DMS53 treated with DMSO at 0.1 percent for 48 hours (cell line): Measurements from ENCODE around the gene TMC1.
"Not testable (repeated sequence)": the region's sequence is repeated elsewhere in the genome, so short reads cannot be mapped to it uniquely, and the experiment has no call there.

Experiments
- DNase-seq: peaks from one replicate; lab custom pipeline; 2025; ENCODE audit not compliant: unreplicated experiment; lab: John Stamatoyannopoulos, UW

The TMC1 gene

GRCh38 chr9:72751541-72751940 lies 230.1 kb downstream of the TMC1 start:
- DNase-seq: no peak

DNA sequence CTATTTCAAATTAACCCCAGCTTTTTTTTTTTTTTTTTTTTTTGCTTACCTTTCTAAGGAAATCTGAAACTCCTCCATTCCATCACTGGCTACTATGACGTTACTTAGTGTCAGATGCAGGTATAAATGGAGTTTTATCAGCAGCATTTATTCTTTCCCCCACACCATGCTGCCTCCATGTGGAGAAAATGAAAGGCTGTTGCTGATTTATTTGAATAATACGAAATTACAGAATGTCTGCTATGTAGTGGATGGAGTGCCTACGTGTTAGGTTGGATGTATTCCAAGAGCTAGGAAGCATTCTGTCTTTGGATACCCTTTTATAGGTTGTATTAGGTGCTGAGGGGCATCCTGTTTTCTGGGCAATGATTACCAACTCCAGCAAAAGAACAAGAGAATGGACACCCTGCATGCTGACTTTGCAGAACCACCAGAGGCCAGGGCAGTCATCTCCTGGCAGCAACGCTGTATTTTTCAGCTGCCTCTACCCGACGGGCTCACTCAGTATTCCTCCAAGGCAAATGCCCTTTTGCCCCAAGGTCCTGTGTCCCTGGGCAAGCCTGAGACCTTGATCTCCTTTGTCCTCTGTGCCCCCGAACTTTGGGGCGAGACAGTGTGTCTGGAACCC lies 232.0 kb downstream of the TMC1 start:
- no peak for DNase-seq

GRCh38 chr9:72755836-72756235 lies 234.4 kb downstream of the TMC1 start:
- no peak for DNase-seq

DNA sequence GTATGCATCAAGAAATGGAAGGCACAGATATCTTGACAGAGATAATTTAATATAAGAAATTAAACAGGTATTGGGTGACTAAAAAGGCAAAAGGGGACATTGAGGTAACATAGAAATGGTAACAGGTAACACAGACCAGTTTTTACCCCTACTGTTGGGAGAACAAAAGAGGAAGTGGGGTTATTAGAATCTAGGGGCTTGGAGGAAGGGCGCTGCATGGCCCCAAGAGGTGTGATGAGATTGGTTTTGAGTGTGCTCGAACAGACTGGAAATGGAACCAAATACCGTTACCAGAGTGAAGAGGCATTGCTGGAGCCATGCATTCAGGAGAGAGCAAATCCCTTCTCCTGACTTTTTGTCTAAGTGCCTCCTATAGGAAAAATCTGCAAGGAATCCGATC lies 237.5 kb downstream of the TMC1 start:
- no peak for DNase-seq

DNA sequence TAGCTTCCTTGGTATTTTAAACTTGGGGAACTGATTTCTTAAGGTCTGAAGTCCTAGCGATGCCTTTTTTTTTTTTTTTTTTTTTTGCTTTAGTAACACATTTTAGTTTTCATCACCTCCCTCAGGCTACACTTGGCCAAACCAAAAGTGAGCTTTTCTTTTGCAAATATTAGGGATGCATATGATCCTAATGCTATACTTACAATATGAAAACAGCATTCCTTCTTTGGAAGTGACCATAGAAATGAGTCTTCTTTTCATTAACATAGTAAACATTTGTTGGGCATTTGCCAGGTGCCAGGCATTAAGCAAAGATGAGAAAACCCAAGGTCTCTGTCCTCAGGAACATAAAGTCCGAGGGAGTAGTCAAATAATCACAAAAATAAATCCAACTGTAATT lies 241.6 kb downstream of the TMC1 start:
- DNase-seq: no peak

DNA sequence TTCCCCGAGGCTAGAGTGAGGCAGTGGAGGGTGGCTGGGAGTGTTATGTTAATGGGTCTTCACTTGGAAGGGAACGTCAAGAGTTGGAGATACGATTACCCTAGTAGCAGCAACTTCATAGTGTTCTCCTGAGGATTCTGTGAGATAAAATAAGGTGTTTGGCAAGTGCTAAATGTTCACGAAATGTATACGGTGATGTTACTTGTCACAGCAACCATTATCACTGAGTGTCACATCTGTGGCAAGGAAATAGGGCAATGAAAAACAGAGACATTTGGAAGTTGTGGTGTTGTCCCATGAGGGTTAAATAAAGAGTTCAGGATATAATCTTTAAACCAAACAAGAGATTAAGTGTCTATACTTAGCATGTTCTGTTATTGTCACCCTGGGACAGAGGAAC lies 248.1 kb downstream of the TMC1 start:
- no peak for DNase-seq

GRCh38 chr9:72772661-72773060 lies 251.3 kb downstream of the TMC1 start:
- DNase-seq: no peak

- no peak for DNase-seq
These were observed 252.2 kb downstream of the TMC1 start for GRCh38 chr9:72773570-72773969.

DNA sequence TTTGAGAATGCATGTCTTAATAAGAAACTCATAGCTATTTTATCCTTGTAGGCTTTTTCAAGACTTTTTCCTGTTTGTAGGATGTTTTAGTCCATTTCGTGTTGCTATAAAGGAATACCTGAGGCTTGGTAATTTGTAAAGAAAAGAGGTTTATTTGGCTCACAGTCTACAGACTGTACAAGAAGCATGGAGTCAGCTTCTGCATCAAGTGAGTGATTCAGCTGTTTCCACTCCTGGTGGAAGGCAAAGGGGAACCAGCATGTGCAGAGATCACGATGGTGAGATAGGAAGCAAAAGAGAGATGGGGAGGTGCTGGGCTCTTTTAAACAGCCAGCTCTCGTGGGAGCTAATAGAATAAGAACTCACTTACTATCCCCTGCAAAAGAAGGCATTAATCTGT lies 254.2 kb downstream of the TMC1 start:
- DNase-seq: no peak

GRCh38 chr9:72779614-72780013 lies 258.2 kb downstream of the TMC1 start:
- DNase-seq: no peak

DNA sequence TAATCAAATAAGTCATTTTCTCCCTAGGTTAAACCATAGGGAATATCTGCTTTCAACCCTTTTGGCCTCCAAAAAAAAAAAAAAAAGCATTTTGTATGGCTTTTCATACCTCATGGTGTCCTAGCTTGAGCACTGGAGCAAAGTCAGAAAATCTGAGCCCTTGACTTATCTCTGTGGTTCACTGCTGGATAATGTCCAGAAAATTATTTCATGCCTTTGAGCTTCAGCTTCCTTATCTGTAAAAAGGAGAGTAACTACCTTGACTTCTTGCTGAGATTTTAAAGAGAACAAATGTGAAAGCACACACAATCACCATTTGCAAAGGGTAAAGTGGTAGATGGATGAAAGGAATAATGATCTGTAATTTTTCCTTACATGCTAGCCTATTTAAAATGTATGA lies 265.5 kb downstream of the TMC1 start:
- DNase-seq: no peak

- DNase-seq: no peak
These were observed 267.7 kb downstream of the TMC1 start for GRCh38 chr9:72788966-72789735.

DNA sequence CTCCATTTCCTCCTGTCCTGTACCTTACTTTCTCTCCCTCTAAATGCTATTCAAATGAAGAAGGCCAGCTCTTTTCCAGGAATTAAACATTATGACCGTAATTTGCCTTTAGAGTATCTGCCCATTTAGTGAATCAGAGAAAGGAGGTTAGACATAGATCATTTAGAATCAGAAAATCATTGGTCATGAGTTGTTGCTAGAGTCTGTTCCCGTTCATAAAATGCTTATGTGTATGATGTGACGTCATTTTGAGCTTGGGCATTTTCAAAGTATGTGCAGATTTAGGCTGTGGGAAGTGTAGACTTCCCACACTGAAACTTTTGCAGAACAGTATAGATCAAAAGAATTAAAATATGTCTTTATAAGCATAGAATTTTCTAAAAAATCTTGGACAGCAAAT lies 268.5 kb downstream of the TMC1 start:
- DNase-seq: no peak

DNA sequence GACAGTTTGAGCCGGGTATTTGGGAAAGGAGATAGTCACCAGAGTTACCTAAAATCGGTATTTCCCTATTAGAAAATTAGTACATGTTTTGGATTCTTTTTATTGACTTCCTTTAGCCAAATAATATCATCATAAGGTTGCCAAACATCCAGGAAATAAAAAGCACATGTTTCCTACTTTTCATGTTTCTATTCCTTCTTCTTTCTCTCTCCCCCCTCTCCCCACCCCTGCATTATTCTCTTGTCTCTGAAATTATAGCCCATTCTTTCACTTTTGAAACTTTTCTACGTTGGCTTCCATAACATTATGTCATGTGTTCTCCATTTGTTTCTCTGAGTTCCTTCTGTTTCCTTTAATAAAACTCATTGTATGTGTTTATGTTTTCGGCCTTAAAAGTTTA lies 269.6 kb downstream of the TMC1 start:
- no peak for DNase-seq

DNA sequence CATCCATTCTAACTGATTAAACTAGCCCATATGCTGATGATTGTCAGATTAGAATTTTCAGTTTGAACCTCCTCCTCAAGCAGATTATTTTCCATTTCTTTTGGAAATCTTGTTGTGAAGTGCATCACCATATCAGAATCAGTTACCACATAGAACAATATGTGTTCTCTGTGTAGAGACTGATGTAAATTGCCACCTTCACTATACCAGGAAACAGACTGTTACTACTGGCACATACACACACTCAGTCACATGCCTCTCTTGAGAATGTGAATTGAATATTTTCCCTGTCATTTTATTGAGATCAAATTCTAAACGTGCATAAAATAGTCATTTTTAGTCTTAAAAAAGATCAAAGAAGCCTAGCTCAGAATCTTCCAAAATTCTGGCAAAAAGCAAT lies 270.0 kb downstream of the TMC1 start:
- DNase-seq: no peak

DNA sequence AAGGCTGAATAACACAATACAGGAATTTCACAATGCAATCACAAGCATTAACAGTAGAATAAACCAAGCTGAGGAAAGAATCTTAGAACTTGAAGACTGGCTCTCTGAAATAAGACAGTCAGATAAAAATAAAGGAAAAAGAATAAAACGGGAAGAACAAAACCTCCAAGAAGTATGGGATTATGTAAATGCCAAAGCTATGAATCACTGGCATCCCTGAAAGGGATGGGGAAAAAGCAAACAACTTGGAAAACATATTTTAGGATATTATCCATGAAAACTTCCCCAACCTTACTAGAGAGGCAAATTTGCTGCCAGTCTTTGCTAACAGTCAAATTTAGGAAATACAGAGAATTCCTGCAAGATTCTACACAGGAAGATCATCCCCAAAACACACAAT lies 273.5 kb downstream of the TMC1 start:
- no peak for DNase-seq

DNA sequence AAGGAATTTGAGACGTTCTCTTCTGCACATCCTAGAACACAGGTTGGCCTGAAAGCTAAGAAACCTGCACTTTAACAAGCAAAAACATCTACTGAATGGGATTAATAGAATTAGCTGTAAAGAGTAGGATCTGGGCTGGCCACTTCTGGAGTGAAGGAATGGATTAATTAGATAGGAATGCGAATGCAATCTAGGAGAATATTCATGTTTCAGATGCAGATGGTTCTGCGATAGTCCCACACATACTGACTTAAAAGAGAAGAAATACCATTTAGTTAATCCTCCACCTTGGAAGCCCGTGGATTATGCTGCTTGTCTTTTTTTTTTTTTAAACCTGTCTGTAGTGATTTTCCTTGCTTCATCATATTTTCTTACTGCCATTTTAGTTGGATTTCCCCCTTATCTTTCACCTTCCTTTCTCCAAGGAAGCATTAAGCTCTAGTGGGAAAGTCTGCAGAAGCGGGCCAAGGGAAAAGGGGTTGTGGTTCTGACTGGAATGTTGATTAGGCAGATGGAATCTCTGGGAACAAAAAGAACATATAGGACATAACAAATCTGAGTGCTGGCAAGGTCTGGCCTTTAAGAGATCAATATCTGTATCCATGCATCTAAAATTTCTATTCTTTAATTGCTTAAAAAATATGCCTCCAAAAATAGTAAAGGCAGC lies 279.1 kb downstream of the TMC1 start:
- DNase-seq: no peak

- no peak for DNase-seq
These were observed 283.8 kb downstream of the TMC1 start for GRCh38 chr9:72805238-72805637.

GRCh38 chr9:72806313-72806809 lies 285.0 kb downstream of the TMC1 start:
- not testable (repeated sequence) for DNase-seq

DNA sequence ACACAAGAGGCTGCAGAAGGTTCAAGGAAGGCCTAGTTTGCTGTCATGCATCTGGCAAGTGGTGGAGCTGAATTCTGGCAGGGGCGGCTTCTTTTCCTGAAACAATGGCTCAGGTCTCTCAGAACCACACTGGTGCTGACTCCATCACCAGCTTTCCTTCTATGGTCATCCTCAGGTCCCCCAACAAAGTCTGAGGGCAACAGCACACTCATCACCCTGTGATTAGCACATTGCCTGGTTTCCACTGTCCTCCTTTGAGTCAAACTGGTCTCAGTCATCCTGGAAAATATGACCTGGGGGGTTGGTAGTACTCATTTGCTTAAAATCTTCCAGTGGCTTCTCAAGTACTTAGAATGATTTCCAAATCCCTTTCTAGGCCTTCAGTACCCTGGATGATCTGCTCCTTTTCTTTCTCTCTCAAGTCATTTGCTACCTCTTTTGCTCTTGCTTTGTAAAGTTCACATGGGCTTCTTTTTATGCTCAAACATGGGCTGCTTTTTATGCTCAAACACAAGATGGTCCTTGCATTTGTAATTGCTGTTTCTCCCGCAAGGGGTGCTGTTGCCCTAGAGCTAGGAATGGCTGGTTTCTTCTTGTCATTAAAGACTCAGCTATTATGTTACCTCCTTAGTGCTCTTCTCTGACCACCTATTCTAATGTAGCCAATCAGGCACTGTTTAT lies 286.5 kb downstream of the TMC1 start:
- DNase-seq: no peak

- DNase-seq: no peak
These were observed 287.0 kb downstream of the TMC1 start for GRCh38 chr9:72808446-72808768.

DNA sequence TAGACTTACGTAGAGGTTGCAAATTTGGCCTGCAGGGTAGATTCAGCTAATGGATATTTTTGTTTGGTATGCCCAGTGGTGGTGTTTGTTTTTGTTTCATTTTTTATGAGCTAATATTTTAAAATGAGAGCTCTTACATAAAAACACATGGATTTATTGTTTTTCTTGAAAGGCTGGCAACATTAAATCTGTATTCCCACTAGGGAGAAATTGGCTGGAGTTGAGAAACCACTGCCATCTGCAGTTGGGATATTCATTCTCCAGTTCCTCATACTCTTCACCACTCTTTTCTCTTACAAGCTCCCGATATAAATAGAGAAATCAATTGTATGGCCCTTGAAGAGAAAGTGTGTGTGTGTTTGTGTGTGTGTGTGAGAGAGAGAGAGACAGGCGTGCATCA lies 288.2 kb downstream of the TMC1 start:
- no peak for DNase-seq
